ENCODE data around the gene CD276.

GRCh38 chr15:73714695-73715301 lies 30.6 kb downstream of the CD276 start:
- TF ChIP-seq CTCF (IDR thresholded peaks at IDR 0.05) (no peak), POLR2A (IDR thresholded peaks at IDR 0.05) (no peak), EP300 (IDR thresholded peaks at IDR 0.05) (no peak), POLR2AphosphoS5 (IDR thresholded peaks at IDR 0.05) (no peak)
